ENCODE measurements around the gene RALGPS1. TPM values are rescaled to one million over a fixed set of nuclear protein-coding genes. Genes with fewer than 3 reads are reported as not detected.

RALGPS1 gene
- total and polyA plus RNA-seq, 2 of the 8 experiments (the other 6 are each of a cell fraction or from before 2014, with no cell fraction given) = 20.0 to 23.5 TPM

DNA sequence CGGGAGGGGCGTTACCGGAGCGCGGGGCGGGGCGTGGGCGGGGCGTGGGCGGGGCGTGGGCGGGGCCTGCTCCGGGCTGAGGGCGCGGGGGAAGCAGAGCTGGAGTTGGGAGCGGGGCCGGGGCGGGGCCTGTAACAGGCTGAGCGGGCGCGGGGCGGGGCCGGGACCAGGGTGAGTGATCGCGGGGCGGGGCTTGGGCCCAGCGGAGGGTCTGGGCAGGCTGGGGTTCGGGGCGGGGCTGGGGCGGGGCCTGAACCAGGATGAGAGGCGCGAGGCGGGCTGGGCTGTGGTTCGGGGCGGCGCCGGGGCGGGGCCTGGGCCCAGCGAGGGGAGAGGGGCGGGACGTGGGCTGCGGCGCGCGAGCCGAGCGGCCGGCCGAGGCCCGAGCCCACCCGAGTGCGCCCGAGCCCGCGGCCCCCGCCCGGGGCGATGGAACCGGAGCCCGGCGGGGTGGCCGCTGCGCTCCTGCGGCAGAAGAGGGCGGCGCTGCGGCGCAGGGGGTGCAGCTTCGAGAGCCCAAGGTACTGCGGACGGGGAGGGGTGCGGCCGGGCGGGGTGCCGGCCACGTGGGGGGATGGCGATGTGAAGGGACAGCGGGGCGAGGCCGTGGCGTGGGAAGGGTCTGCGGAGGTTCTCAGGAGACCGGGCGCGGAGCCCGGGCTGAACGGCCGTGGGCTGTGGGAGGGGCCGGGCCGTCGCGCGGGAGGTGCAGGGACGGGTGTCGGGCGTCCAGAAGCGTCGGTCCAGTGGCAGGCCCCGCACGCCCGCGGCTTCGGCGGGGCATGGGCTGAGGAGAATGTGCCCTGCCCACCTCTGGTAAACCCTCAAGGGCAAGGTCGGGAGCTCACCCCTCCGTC lies 310.5 kb downstream of the RALGPS1 start (continued):
- TF ChIP-seq, protein P1, sequence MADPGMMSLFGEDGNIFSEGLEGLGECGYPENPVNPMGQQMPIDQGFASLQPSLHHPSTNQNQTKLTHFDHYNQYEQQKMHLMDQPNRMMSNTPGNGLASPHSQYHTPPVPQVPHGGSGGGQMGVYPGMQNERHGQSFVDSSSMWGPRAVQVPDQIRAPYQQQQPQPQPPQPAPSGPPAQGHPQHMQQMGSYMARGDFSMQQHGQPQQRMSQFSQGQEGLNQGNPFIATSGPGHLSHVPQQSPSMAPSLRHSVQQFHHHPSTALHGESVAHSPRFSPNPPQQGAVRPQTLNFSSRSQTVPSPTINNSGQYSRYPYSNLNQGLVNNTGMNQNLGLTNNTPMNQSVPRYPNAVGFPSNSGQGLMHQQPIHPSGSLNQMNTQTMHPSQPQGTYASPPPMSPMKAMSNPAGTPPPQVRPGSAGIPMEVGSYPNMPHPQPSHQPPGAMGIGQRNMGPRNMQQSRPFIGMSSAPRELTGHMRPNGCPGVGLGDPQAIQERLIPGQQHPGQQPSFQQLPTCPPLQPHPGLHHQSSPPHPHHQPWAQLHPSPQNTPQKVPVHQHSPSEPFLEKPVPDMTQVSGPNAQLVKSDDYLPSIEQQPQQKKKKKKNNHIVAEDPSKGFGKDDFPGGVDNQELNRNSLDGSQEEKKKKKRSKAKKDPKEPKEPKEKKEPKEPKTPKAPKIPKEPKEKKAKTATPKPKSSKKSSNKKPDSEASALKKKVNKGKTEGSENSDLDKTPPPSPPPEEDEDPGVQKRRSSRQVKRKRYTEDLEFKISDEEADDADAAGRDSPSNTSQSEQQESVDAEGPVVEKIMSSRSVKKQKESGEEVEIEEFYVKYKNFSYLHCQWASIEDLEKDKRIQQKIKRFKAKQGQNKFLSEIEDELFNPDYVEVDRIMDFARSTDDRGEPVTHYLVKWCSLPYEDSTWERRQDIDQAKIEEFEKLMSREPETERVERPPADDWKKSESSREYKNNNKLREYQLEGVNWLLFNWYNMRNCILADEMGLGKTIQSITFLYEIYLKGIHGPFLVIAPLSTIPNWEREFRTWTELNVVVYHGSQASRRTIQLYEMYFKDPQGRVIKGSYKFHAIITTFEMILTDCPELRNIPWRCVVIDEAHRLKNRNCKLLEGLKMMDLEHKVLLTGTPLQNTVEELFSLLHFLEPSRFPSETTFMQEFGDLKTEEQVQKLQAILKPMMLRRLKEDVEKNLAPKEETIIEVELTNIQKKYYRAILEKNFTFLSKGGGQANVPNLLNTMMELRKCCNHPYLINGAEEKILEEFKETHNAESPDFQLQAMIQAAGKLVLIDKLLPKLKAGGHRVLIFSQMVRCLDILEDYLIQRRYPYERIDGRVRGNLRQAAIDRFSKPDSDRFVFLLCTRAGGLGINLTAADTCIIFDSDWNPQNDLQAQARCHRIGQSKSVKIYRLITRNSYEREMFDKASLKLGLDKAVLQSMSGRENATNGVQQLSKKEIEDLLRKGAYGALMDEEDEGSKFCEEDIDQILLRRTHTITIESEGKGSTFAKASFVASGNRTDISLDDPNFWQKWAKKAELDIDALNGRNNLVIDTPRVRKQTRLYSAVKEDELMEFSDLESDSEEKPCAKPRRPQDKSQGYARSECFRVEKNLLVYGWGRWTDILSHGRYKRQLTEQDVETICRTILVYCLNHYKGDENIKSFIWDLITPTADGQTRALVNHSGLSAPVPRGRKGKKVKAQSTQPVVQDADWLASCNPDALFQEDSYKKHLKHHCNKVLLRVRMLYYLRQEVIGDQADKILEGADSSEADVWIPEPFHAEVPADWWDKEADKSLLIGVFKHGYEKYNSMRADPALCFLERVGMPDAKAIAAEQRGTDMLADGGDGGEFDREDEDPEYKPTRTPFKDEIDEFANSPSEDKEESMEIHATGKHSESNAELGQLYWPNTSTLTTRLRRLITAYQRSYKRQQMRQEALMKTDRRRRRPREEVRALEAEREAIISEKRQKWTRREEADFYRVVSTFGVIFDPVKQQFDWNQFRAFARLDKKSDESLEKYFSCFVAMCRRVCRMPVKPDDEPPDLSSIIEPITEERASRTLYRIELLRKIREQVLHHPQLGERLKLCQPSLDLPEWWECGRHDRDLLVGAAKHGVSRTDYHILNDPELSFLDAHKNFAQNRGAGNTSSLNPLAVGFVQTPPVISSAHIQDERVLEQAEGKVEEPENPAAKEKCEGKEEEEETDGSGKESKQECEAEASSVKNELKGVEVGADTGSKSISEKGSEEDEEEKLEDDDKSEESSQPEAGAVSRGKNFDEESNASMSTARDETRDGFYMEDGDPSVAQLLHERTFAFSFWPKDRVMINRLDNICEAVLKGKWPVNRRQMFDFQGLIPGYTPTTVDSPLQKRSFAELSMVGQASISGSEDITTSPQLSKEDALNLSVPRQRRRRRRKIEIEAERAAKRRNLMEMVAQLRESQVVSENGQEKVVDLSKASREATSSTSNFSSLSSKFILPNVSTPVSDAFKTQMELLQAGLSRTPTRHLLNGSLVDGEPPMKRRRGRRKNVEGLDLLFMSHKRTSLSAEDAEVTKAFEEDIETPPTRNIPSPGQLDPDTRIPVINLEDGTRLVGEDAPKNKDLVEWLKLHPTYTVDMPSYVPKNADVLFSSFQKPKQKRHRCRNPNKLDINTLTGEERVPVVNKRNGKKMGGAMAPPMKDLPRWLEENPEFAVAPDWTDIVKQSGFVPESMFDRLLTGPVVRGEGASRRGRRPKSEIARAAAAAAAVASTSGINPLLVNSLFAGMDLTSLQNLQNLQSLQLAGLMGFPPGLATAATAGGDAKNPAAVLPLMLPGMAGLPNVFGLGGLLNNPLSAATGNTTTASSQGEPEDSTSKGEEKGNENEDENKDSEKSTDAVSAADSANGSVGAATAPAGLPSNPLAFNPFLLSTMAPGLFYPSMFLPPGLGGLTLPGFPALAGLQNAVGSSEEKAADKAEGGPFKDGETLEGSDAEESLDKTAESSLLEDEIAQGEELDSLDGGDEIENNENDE (IDR thresholded peaks at IDR 0.05; ENCODE audit: insufficient replicate concordance, low read length) = no peak
- TF ChIP-seq CTBP2 (IDR thresholded peaks at IDR 0.05; ENCODE audit: borderline replicate concordance, insufficient read depth, insufficient read length, low read length) (no peak), TEAD4 (IDR thresholded peaks at IDR 0.05; ENCODE audit: low read depth, low read length) (no peak), PHF8 (conservative IDR thresholded peaks at IDR 0.05; ENCODE audit: low read depth, low read length) (peak; percentile 25; the same call in 1 of the 2 replicates), SP4 (IDR thresholded peaks at IDR 0.05; ENCODE audit: low read length) (peak; percentile 8; the same call in 1 of the 2 replicates), SIN3A (conservative IDR thresholded peaks at IDR 0.05 in 1 of 2, IDR thresholded peaks at IDR 0.05 in 1 of 2; ENCODE audit: low read depth in 1 of 2, low read length in 2 of 2) (0 out of 4 replicates have a peak, but pooled peaks of 1 of the 2 experiments have one; percentile 36), E2F6 (IDR thresholded peaks at IDR 0.05) (no peak; the same call in 1 of the 2 replicates), SIRT6 (IDR thresholded peaks at IDR 0.05; ENCODE audit: low read length) (no peak)

All from H1 (cell line).